HG03139 (cell line): ENCODE measurements around the gene GALNT1.

Experiments used
- ATAC-seq: cut with Tn5 transposase; IDR thresholded peaks from one replicate; pipeline ENCODE4 v1.9.1; 2021; ENCODE audit not compliant: unreplicated experiment

GALNT1 gene

GRCh38 chr18:35581898-35582641 lies 530 bp downstream of the GALNT1 start:
- ATAC-seq, result no peak

GRCh38 chr18:35582899-35583558 lies 1.5 kb downstream of the GALNT1 start:
- ATAC-seq, result no peak

GRCh38 chr18:35584735-35585134 lies 3.2 kb downstream of the GALNT1 start:
- no peak for ATAC-seq

GRCh38 chr18:35585608-35586007 lies 4.1 kb downstream of the GALNT1 start:
- ATAC-seq, result no peak

GRCh38 chr18:35588122-35588521 lies 6.6 kb downstream of the GALNT1 start:
- ATAC-seq, result no peak

- ATAC-seq, result no peak
These were observed 7.5 kb downstream of the GALNT1 start for GRCh38 chr18:35588995-35589394.

- ATAC-seq, result no peak
These were observed 8.0 kb downstream of the GALNT1 start for GRCh38 chr18:35589546-35589945.

GRCh38 chr18:35590935-35591334 lies 9.4 kb downstream of the GALNT1 start:
- ATAC-seq, result no peak

GRCh38 chr18:35592298-35592697 lies 10.8 kb downstream of the GALNT1 start:
- ATAC-seq, result peak; percentile 97

GRCh38 chr18:35593859-35594258 lies 12.3 kb downstream of the GALNT1 start:
- ATAC-seq, result no peak

GRCh38 chr18:35597758-35598157 lies 16.2 kb downstream of the GALNT1 start:
- no peak for ATAC-seq

- ATAC-seq, result no peak
These were observed 20.8 kb downstream of the GALNT1 start for GRCh38 chr18:35602193-35602820.

- no peak for ATAC-seq
These were observed 21.5 kb downstream of the GALNT1 start for GRCh38 chr18:35603008-35603407.

- ATAC-seq, result no peak
These were observed 22.0 kb downstream of the GALNT1 start for GRCh38 chr18:35603528-35603927.

GRCh38 chr18:35604369-35604768 lies 22.8 kb downstream of the GALNT1 start:
- ATAC-seq, result no peak

- ATAC-seq, result no peak
These were observed 24.3 kb downstream of the GALNT1 start for GRCh38 chr18:35605686-35606417.

- no peak for ATAC-seq
These were observed 27.7 kb downstream of the GALNT1 start for GRCh38 chr18:35609236-35609635.

- ATAC-seq, result no peak
These were observed 28.5 kb downstream of the GALNT1 start for GRCh38 chr18:35610089-35610488.

GRCh38 chr18:35610724-35611123 lies 29.2 kb downstream of the GALNT1 start:
- no peak for ATAC-seq

- no peak for ATAC-seq
These were observed 30.0 kb downstream of the GALNT1 start for GRCh38 chr18:35611518-35611917.

GRCh38 chr18:35616074-35616473 lies 34.5 kb downstream of the GALNT1 start:
- no peak for ATAC-seq
